ENCODE data around the gene RIOK3.
"Not testable (repeated sequence)": the region's sequence is repeated elsewhere in the genome, so short reads cannot be mapped to it uniquely, and the experiment has no call there.

The RIOK3 gene

GRCh38 chr18:23452728-23453679, at the start of gene RIOK3:
RIOK3 (plus strand) TSS chr18:23453287; CDS start chr18:23453440, 153 bp downstream.
- peak; percentile 84 for DNase-seq (ENCODE audit: low read depth)

GRCh38 chr18:23403310-23403709, 49.8 kb upstream of the RIOK3 start:
- DNase-seq (ENCODE audit: low read depth) = no peak

GRCh38 chr18:23405636-23406035, 47.5 kb upstream of the RIOK3 start:
- no peak for DNase-seq (ENCODE audit: low read depth)

GRCh38 chr18:23406271-23406787, 46.8 kb upstream of the RIOK3 start:
- no peak for DNase-seq (ENCODE audit: low read depth)

GRCh38 chr18:23412351-23412964, 40.6 kb upstream of the RIOK3 start:
- no peak for DNase-seq (ENCODE audit: low read depth)

GRCh38 chr18:23415515-23415914, 37.6 kb upstream of the RIOK3 start:
- DNase-seq (ENCODE audit: low read depth) = no peak

GRCh38 chr18:23416298-23416697, 36.8 kb upstream of the RIOK3 start:
- DNase-seq (ENCODE audit: low read depth) = no peak

- DNase-seq (ENCODE audit: low read depth) = no peak
Measured at GRCh38 chr18:23421277-23421676, 31.8 kb upstream of the RIOK3 start.

- DNase-seq (ENCODE audit: low read depth) = no peak
Measured at GRCh38 chr18:23422751-23423418, 30.2 kb upstream of the RIOK3 start.

- DNase-seq (ENCODE audit: low read depth) = no peak
Measured at GRCh38 chr18:23424616-23425015, 28.5 kb upstream of the RIOK3 start.

GRCh38 chr18:23428821-23429220, 24.3 kb upstream of the RIOK3 start:
- DNase-seq (ENCODE audit: low read depth) = no peak

- DNase-seq (ENCODE audit: low read depth) = not testable (repeated sequence)
Measured at GRCh38 chr18:23429538-23429937, 23.5 kb upstream of the RIOK3 start.

GRCh38 chr18:23433360-23433759, 19.7 kb upstream of the RIOK3 start:
- DNase-seq (ENCODE audit: low read depth) = no peak

- DNase-seq (ENCODE audit: low read depth) = peak; percentile 74
Measured at GRCh38 chr18:23437357-23438045, 15.6 kb upstream of the RIOK3 start.

GRCh38 chr18:23438046-23438377, 15.1 kb upstream of the RIOK3 start:
- no peak for DNase-seq (ENCODE audit: low read depth)

GRCh38 chr18:23438608-23439366, 14.3 kb upstream of the RIOK3 start:
- DNase-seq (ENCODE audit: low read depth) = no peak

GRCh38 chr18:23440131-23440530, 13.0 kb upstream of the RIOK3 start:
- no peak for DNase-seq (ENCODE audit: low read depth)

GRCh38 chr18:23442958-23443357, 10.1 kb upstream of the RIOK3 start:
- no peak for DNase-seq (ENCODE audit: low read depth)

- no peak for DNase-seq (ENCODE audit: low read depth)
Measured at GRCh38 chr18:23448291-23448690, 4.8 kb upstream of the RIOK3 start.

- no peak for DNase-seq (ENCODE audit: low read depth)
Measured at GRCh38 chr18:23450022-23450421, 3.1 kb upstream of the RIOK3 start.

GRCh38 chr18:23451011-23451410, 2.1 kb upstream of the RIOK3 start:
- DNase-seq (ENCODE audit: low read depth) = no peak

Data from stimulated activated CD8-positive, alpha-beta memory T cell treated with anti-CD3 and anti-CD28 coated beads, Interleukin-7, amount 100 ng/mL, for 24 hours (primary cell).